Measurements from ENCODE around the gene ISOC1.

DNA sequence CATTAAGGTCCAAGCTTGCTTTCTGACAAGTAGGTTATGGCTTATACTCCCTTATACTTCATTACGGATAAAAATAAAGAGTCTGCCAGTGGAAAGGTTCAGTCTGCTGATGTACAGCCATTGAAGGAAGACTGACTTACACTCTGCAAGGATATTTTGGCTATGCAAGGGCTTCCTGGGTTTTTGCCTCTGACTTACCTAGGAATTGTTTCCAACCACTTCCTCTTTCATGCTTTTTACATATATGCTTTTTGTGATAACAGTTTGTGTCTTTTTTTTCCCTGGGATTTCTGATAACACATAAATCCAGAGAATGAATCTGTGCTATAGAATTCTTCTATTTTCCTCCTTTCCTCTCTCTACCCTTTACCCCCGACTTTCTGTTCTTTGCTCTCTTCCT is 16.8 kb downstream of the ISOC1 start:
- no peak for TF ChIP-seq POLR2A (IDR thresholded peaks at IDR 0.05)
- TF ChIP-seq, protein P1, sequence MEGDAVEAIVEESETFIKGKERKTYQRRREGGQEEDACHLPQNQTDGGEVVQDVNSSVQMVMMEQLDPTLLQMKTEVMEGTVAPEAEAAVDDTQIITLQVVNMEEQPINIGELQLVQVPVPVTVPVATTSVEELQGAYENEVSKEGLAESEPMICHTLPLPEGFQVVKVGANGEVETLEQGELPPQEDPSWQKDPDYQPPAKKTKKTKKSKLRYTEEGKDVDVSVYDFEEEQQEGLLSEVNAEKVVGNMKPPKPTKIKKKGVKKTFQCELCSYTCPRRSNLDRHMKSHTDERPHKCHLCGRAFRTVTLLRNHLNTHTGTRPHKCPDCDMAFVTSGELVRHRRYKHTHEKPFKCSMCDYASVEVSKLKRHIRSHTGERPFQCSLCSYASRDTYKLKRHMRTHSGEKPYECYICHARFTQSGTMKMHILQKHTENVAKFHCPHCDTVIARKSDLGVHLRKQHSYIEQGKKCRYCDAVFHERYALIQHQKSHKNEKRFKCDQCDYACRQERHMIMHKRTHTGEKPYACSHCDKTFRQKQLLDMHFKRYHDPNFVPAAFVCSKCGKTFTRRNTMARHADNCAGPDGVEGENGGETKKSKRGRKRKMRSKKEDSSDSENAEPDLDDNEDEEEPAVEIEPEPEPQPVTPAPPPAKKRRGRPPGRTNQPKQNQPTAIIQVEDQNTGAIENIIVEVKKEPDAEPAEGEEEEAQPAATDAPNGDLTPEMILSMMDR (IDR thresholded peaks at IDR 0.05) = no peak
